Brain microvascular endothelial cell (primary cell): ENCODE measurements around the gene EPHX1.

ENCODE experiments used
- DNase-seq: peaks from one replicate; pipeline ENCODE4 v3.0.0-alpha.2; 2020
- H3K27ac ChIP-seq: fragments of 250-450 bp; sonication (Bioruptor Pico); 2 replicates; pipeline ENCODE4 v1.5.1; 2020; ENCODE audit warnings: mild to moderate bottlenecking, moderate library complexity
- H3K27me3 ChIP-seq: fragments of 250-450 bp; sonication (Bioruptor Pico); replicated peaks from 2 replicates; pipeline ENCODE4 v1.5.1; 2020; ENCODE audit warnings: mild to moderate bottlenecking
- H3K36me3 ChIP-seq: fragments of 250-450 bp; sonication (Bioruptor Pico); replicated peaks from 2 replicates; pipeline ENCODE4 v1.5.1; 2020; ENCODE audit warnings: mild to moderate bottlenecking
- H3K4me3 ChIP-seq: 2 replicates; pipeline ENCODE4 v1.5.1; 2011; ENCODE audit warnings: low read depth, mild to moderate bottlenecking, control low read depth, low read length, moderate library complexity
- CTCF ChIP-seq: IDR thresholded peaks from 2 replicates; pipeline ENCODE4 v1.5.1; 2011; ENCODE audit warnings: low read depth, mild to moderate bottlenecking, moderate library complexity, low read length, control low read depth, inconsistent platforms; ENCODE audit errors: missing control alignments
- in situ Hi-C: cut with HindIII; loops from 2 replicates; pipeline ENCODE4 v1.10.0; 2017; ENCODE audit warnings: low sequenced_read_pairs, low pct_ligation_motif_present

The EPHX1 gene

GRCh38 chr1:225851805-225852204 lies 41.9 kb downstream of the EPHX1 start:
- no peak overlapping the region for H3K27ac ChIP-seq
- no peaks in the 10 kb centered on the region for H3K36me3 ChIP-seq
- in situ Hi-C loops = no loop called here
- no peaks in the 10 kb centered on the region for H3K27me3 ChIP-seq
- no peak for TF ChIP-seq CTCF
- no peak for DNase-seq
- no peak overlapping the region for H3K4me3 ChIP-seq

- Histone ChIP-seq H3K36me3 (no peaks in the 10 kb centered on the region), H3K27ac (no peak overlapping the region), H3K4me3 (no peak overlapping the region), H3K27me3 (no peaks in the 10 kb centered on the region)
- no peak for TF ChIP-seq CTCF
- in situ Hi-C loops = no loop called here
- DNase-seq = no peak
These were observed 42.6 kb downstream of the EPHX1 start for GRCh38 chr1:225852413-225853124.

- Histone ChIP-seq H3K27ac (no peak overlapping the region), H3K27me3 (no peaks in the 10 kb centered on the region), H3K4me3 (no peak overlapping the region), H3K36me3 (no peaks in the 10 kb centered on the region)
- in situ Hi-C loops = no loop called here
- no peak for DNase-seq
- no peak for TF ChIP-seq CTCF
These were observed 43.5 kb downstream of the EPHX1 start for GRCh38 chr1:225853441-225853840.

- no peak for TF ChIP-seq CTCF
- Histone ChIP-seq H3K36me3 (peaks cover 5% of the 10 kb centered on the region), H3K4me3 (no peak overlapping the region), H3K27me3 (no peaks in the 10 kb centered on the region), H3K27ac (no peak overlapping the region)
- DNase-seq = no peak
- in situ Hi-C loops = no loop called here
These were observed 45.8 kb downstream of the EPHX1 start for GRCh38 chr1:225855503-225856300.

GRCh38 chr1:225857256-225857655 lies 47.3 kb downstream of the EPHX1 start:
- no peak overlapping the region for H3K27ac ChIP-seq
- DNase-seq = no peak
- no peak overlapping the region for H3K4me3 ChIP-seq
- in situ Hi-C loops = no loop called here
- no peak for TF ChIP-seq CTCF
- H3K27me3 ChIP-seq = no peaks in the 10 kb centered on the region
- peaks cover 15% of the 10 kb centered on the region for H3K36me3 ChIP-seq
